Activated T-helper 2 cell treated with anti-CD3 and anti-CD28 coated beads, Interferon-gamma antibody, Interleukin-2, Interleukin-4, amounts not matched to agents 10 μg/mL and 5 μg/mL and 100 μg/mL, durations not matched to agents 14 hours and 24 hours and 36 hours (primary cell): ENCODE measurements around the gene DNAAF1. TPM values are rescaled to one million over a fixed set of nuclear protein-coding genes. Genes with fewer than 3 reads are reported as not detected.
"Not testable (repeated sequence)": the region's sequence is repeated elsewhere in the genome, so short reads cannot be mapped to it uniquely, and the experiment has no call there.

Source experiments
- DNase-seq: peaks from one replicate; pipeline ENCODE4 v3.0.0; 2021; ENCODE audit warnings: low spot score
- H3K27ac Mint-ChIP-seq: one replicate; pipeline ENCODE4 v1.8.0; 2021; ENCODE audit warnings: mixed read lengths
- H3K27me3 Mint-ChIP-seq: one replicate; pipeline ENCODE4 v1.8.0; 2021; ENCODE audit warnings: low read depth, mixed read lengths
- H3K36me3 Mint-ChIP-seq: one replicate; pipeline ENCODE4 v1.8.0; 2021; ENCODE audit warnings: low read depth, mixed read lengths
- H3K4me1 Mint-ChIP-seq: one replicate; pipeline ENCODE4 v1.8.0; 2021; ENCODE audit warnings: low read depth, mixed read lengths
- H3K4me3 Mint-ChIP-seq: one replicate; pipeline ENCODE4 v1.8.0; 2021; ENCODE audit warnings: low read depth, mild to moderate bottlenecking, moderate library complexity, mixed read lengths
- H3K9me3 Mint-ChIP-seq: one replicate; pipeline ENCODE4 v1.8.0; 2021; ENCODE audit warnings: mixed read lengths
- intact Hi-C: fragments of 100-400 bp; cut with micrococcal nuclease; formaldehyde crosslinking; loops from one replicate; pipeline ENCODE4 v1.15.1; 2023
- total RNA-seq: library from RNA; stranded (reverse); gene quantifications from 2 replicates; pipeline ENCODE4 v1.2.3, GENCODE V29; 2022

Gene DNAAF1
- total RNA-seq, 1 donor from 2014 or later, result 0.09 TPM

DNA sequence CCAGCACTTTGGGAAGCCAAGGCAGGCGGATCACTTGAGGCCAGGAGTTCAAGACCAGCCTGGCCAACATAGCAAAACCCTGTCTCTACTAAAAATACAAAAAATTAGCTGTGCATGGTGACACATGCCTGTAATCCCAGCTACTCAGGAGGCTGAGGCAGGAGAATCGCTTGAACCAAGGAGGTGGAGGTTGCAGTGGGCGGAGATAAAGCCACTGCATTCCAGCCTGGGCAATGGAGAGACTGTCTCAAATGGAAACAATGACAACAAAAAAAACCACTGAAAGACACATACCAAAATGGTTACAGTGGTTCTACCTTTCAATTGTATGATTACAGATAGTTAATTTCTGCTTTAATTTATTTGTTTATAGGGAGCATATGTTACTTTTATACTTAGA lies 33.2 kb upstream of the DNAAF1 start:
- H3K4me1 Mint-ChIP-seq, result peaks cover 19% of the 10 kb centered on the region
- not testable (repeated sequence) for H3K27ac Mint-ChIP-seq

DNA sequence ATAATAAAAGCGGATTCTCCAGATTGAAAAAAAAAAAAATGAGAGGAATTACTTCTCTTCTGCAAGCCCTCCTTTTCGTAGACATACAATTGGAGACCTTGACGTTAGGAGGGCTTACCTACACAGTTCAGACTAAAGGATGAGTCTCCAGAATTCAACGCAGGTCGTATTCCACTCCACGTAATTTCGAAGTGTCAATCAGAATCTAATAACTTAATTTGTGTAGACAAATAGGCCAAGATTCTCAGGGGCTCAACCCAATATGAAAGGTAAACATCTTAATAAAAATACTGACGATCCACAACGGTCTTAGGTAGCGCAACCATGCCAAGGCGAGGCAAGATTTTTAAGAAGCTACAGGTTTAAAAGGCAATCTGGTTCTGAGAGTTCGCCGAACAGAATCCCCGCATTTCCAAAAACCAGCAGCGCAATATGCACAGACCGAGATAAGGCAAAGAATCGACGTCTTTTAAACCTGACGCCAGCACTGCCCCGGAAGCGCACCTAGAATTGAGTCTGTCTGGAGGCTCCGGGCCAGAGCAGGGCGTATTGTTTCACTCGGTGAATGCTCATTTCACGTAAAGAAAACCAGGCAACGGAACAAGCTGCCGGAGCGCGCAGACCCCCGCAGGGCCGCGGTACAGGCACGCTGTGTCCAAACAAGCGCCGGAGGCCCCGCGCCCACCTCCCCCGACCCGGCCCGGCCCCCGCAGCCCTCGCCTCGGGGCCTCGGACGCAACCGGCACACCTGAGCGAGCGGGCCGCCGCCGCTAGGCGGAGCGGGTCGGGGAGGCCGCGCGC lies 29.0 kb upstream of the DNAAF1 start:
- H3K27ac Mint-ChIP-seq, result peak overlapping the region; percentile 90
- DNase-seq, result no peak

More for the DNA sequence above, 33.2 kb upstream of the DNAAF1 start:
- not testable (repeated sequence) for H3K9me3 Mint-ChIP-seq, H3K27me3 Mint-ChIP-seq, DNase-seq, H3K4me3 Mint-ChIP-seq
- H3K36me3 Mint-ChIP-seq, result peaks cover 24% of the 10 kb centered on the region
- intact Hi-C loops, result loop anchor here (10.0 kb wide), 1 partner anchor 1443 kb away; no protein-coding TSS in a partner anchor

DNA sequence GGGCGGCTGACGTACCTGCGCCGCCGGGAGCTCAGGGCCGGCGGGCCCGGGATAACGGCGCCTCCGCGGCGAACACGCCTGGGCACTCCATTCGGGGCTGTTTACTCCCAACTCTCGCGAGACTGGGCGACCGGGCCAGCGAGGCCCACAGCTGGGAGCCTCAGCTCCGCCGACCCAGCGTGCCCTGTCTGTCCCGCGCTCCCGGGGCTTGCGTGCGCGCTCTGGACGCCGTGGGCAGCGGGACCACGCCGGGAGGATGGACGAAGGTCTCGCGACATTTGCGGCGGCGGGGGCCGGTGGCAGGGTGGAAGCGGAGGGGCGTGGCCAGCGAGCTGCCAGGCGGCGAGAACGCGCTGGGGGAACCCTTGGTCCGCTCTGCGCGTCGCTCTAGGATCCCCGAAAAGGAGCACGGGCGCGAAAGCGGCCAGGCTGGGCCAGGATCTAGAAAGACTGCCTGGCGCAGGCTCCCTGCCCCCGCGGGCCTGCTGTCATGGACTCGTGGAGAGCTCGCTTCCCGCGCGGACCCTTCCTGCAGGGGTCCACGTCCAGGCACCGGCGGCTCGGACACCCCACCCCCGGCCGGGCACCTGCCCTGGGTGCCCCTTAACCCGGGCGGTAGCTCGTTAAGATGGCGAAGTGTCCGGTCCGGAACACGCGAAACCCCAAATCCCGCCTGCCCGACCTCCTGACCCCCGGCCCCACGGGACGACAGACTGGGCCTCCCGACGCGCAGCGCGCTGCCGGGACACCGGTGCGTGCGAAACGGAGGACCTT lies 28.2 kb upstream of the DNAAF1 start, which contains the start of gene MBTPS1:
Gene MBTPS1 (minus strand): TSS at position 223 of the 774 bp plus-strand sequence. CDS start 15,159 bp downstream, outside the sequence.
- H3K4me3 Mint-ChIP-seq, result peak within 1 kb of the TSS; percentile 90
- H3K27ac Mint-ChIP-seq, result peak within 1 kb of the TSS; percentile 90
- H3K27me3 Mint-ChIP-seq, result no peaks in the 10 kb centered on the region
- H3K36me3 Mint-ChIP-seq, result peaks cover 4% of the 10 kb centered on the region
- peak; percentile 98 for DNase-seq
- H3K9me3 Mint-ChIP-seq, result no peaks in the 10 kb centered on the region
- intact Hi-C loops, result loop anchor here (1.0 to 10.0 kb wide), 6 partner anchors 18 to 1438 kb away; partner anchors contain the start of gene TAF1C
- peaks cover 14% of the 10 kb centered on the region for H3K4me1 Mint-ChIP-seq

More for the DNA sequence above, 29.0 kb upstream of the DNAAF1 start:
- peak overlapping the region; percentile 90 for H3K4me3 Mint-ChIP-seq
- intact Hi-C loops, result loop anchor here (1.0 to 10.0 kb wide), 5 partner anchors 17 to 1439 kb away; partner anchors contain the start of gene TAF1C
- no peaks in the 10 kb centered on the region for H3K27me3 Mint-ChIP-seq
- H3K36me3 Mint-ChIP-seq, result peaks cover 4% of the 10 kb centered on the region
- H3K4me1 Mint-ChIP-seq, result peaks cover 14% of the 10 kb centered on the region
- no peaks in the 10 kb centered on the region for H3K9me3 Mint-ChIP-seq

DNA sequence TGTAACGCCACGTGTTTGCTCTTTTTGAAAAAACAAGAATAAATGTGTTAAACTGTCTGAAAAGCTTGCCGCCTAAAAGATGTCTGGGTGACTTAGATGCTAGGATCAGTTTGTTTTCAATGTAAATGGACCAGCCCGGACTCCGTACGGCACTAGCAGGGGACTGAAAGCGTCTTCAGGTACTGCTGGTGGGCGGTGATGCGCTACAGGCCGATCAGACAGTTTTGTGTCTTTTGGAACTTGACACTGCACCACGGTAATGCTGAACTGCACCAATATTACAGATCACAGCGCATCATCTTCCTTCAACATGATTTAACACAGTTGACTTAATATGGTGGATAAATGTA lies 27.6 kb upstream of the DNAAF1 start:
- Mint-ChIP-seq H3K9me3 (no peaks in the 10 kb centered on the region), H3K27ac (peak overlapping the region; percentile 88), H3K36me3 (peaks cover 6% of the 10 kb centered on the region), H3K4me3 (peak overlapping the region; percentile 87), H3K27me3 (no peaks in the 10 kb centered on the region), H3K4me1 (peaks cover 14% of the 10 kb centered on the region)
- intact Hi-C loops, result loop anchor here (1.0 to 10.0 kb wide), 5 partner anchors 19 to 1437 kb away; partner anchors contain the start of gene TAF1C
- no peak for DNase-seq

DNA sequence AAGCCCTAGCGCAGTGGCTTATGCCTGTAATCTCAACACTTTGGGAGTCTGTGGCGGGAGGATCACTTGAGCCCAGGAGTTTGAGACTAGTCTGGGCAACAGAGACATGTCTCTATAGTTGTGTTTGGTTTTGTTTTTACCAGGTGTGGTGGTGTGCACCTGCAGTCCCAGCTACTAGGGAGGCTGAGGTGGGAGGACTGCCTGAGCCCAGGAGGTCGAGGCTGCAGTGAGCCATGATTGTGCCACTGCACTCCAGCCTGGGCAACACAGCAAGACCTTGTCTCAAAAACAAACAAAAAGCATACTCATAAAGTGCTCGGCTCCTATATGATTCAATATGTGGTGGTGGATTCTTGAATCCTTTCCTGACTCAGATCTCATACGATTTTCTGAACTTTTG lies 26.8 kb upstream of the DNAAF1 start:
- H3K4me1 Mint-ChIP-seq, result peaks cover 14% of the 10 kb centered on the region
- H3K27ac Mint-ChIP-seq, result peak overlapping the region; percentile 42
- H3K4me3 Mint-ChIP-seq, result peak overlapping the region; percentile 60
- H3K36me3 Mint-ChIP-seq, result peaks cover 11% of the 10 kb centered on the region
- H3K27me3 Mint-ChIP-seq, DNase-seq, H3K9me3 Mint-ChIP-seq: not testable (repeated sequence)
- intact Hi-C loops, result loop anchor here (10.0 kb wide), 1 partner anchor 1436 kb away; no protein-coding TSS in a partner anchor

DNA sequence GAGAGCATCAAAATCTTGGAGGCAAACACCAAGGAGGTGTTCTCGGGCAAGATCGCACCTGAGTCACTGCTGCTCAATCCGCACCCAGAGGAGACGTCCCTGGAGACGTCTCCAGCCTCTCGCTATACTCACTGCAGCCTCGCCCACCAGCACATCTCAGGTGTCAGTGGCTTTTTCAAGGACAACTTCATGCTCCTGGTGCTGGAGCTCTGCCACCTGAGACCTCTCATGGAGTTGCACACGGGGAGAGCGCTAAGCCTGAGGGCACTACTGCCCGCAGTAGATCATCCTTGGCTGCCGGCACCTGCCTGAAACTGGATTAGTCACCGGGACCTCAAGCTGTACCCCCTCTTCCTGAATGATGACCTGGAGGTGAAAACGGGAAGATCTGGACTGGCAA lies 25.7 kb upstream of the DNAAF1 start:
- Mint-ChIP-seq H3K36me3 (peaks cover 13% of the 10 kb centered on the region), H3K4me1 (peaks cover 12% of the 10 kb centered on the region)

DNA sequence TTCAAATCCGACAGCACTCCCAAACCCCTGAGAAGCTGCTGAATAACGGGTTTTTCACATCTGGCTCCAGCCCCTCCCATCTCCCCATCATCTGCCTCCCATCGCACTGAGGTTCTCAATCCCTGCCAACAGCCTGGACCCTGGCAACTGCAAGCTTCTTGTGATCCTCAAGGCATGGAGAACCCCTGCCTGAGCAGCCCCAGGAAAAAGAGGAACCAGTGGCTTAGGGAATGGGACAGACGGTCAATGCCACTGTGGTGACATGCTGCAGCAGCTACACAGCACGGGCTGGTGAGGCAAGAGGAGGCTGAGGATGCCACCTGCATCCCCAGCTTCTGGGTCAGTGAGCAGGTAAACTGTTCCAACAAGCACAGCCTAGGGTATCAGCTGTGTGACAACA lies 25.1 kb upstream of the DNAAF1 start:
- Mint-ChIP-seq H3K27ac (no peak overlapping the region), H3K36me3 (peaks cover 13% of the 10 kb centered on the region)

More for the DNA sequence above, 25.7 kb upstream of the DNAAF1 start:
- intact Hi-C loops, result loop anchor here (10.0 kb wide), 1 partner anchor 1435 kb away; no protein-coding TSS in a partner anchor
- H3K27me3 Mint-ChIP-seq, result no peaks in the 10 kb centered on the region
- H3K27ac Mint-ChIP-seq, result no peak overlapping the region
- no peak for DNase-seq
- H3K9me3 Mint-ChIP-seq, result no peaks in the 10 kb centered on the region
- no peak overlapping the region for H3K4me3 Mint-ChIP-seq

DNA sequence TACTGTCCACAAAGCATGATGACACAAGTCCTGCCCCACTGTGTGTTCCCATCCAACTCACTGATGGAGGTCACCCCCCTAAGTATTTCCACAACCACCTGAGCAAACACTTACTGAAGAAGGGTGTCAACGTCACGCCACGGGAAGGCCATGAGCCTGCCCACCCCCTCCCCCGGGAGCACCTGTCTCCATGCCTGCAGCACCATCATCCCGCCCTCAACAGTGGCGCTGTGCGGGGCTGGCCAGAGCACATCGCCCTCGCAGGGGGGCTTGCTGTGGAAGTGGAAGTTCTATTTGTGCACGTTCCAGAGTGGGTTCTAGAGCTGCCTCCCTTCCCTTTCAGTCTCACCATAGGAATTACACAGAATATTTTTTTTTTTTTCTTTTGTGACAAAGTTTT lies 24.1 kb upstream of the DNAAF1 start:
- Mint-ChIP-seq H3K27me3 (no peaks in the 10 kb centered on the region), H3K36me3 (peaks cover 10% of the 10 kb centered on the region), H3K9me3 (no peaks in the 10 kb centered on the region), H3K4me1 (peaks cover 10% of the 10 kb centered on the region), H3K27ac (no peak overlapping the region), H3K4me3 (no peak overlapping the region)
- no peak for DNase-seq
- intact Hi-C loops, result no loop called here

More for the DNA sequence above, 25.1 kb upstream of the DNAAF1 start:
- Mint-ChIP-seq H3K4me3 (no peak overlapping the region), H3K4me1 (peaks cover 12% of the 10 kb centered on the region), H3K9me3 (no peaks in the 10 kb centered on the region), H3K27me3 (no peaks in the 10 kb centered on the region)
- intact Hi-C loops, result no loop called here
- no peak for DNase-seq

DNA sequence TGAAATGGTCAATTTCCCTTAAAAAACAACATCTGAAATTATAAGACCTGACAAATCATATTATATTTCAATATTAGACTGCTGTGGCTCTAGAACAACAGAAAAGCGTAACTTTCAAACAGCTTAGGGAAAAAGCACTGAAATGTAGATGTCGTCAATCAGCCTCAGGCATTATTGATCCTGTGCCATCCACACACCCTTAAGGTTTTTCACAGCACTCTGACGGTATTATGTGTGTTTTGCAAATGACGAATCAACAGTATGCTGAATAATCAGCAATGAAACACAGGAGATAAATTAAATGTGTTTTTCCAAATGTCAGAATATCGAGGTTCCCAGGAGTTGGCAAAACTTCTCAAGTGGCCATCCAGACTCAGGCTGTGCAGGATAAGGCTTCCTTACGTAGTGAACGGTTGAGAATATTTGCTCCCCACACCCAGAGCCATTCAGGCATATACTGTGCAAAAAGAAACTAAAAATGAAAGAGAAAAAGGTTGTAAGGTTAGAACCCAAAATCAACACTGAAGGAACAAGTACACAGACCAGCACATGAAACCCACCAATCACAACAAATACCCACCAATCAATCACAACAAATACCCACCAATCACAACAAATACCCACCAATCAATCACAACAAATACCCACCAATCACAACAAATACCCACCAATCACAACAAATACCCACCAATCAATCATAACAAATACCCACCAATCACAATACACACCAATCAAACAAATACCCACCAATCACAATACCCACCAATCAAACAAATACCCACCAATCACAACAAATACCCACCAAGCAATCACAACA lies 20.6 kb upstream of the DNAAF1 start:
- intact Hi-C loops, result no loop called here
- Mint-ChIP-seq H3K9me3 (no peaks in the 10 kb centered on the region), H3K27ac (no peak overlapping the region)

DNA sequence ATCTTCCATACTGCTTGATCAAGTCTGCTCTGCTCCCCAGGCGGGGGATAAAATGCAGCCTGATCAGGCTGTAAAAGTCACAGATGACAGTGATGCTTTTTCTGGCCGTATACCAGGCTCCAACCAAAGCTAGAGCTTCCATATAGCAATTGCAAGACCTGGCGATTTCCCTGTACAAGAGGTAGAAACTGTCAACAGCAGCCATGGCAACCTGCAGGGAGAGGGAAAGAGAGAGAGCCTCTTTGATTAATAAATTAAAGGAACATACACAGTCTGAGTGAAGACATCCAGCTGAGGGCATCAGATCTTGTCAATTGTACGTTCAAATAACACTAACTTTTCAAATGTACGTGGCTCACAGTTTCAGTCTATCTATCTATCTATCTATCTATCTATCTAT lies 14.0 kb upstream of the DNAAF1 start:
- Mint-ChIP-seq H3K9me3 (no peaks in the 10 kb centered on the region), H3K4me3 (no peak overlapping the region), H3K27ac (no peak overlapping the region), H3K36me3 (peaks cover 23% of the 10 kb centered on the region), H3K4me1 (peaks cover 7% of the 10 kb centered on the region), H3K27me3 (no peaks in the 10 kb centered on the region)
- no peak for DNase-seq
- intact Hi-C loops, result no loop called here

More for the DNA sequence above, 20.6 kb upstream of the DNAAF1 start:
- no peak overlapping the region for H3K4me3 Mint-ChIP-seq
- H3K27me3 Mint-ChIP-seq, result no peaks in the 10 kb centered on the region
- no peak for DNase-seq
- peaks cover 14% of the 10 kb centered on the region for H3K36me3 Mint-ChIP-seq
- H3K4me1 Mint-ChIP-seq, result peaks cover 3% of the 10 kb centered on the region

DNA sequence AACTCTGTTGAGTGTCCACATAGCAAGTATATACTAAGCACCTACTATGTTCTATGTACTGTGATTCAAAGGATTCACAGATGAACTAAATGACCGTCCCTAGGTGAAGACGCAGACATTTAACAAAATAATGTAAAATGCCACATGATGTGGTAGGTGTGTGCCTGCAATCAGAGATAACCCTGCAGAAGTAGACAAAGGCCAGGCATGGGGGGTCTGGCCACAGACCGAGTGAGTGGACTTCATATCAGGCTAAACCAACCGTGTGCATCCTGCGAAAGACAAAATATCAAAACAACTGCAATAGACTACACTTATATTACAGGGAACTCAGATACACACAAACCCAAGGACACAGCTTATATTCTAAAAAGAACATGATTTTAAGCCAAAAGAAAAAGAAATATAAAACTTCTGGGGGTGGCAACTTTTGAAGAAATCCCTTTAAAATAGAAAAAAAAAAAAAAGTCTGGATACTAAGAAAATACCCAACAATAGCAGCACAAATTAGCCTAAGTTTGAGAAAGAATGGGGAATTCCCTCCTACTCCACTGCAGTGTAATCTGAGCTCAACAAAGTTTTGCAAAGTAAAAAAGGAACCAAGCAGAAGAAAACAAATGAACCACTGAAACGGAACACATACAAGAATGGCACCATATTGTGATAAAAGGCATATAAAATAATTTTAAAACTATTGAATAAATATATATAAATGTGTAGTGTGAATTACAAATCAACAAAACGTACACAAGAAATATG lies 12.4 kb upstream of the DNAAF1 start:
- Mint-ChIP-seq H3K4me3 (no peak overlapping the region), H3K36me3 (peaks cover 25% of the 10 kb centered on the region), H3K27me3 (no peaks in the 10 kb centered on the region), H3K4me1 (peaks cover 21% of the 10 kb centered on the region), H3K9me3 (no peaks in the 10 kb centered on the region), H3K27ac (no peak overlapping the region)
- intact Hi-C loops, result no loop called here
- DNase-seq, result no peak
